Measurements from ENCODE around the gene HPS1. TPM values are rescaled to one million over a fixed set of nuclear protein-coding genes. Genes with fewer than 3 reads are reported as not detected.

The HPS1 gene
- total RNA-seq, 2 experiments from 2014 or later: 53.2 to 68.7 TPM

- Histone ChIP-seq H3K4me2 (ENCODE audit: low read length) (no peak overlapping the region), H3K4me3 (ENCODE audit: low read depth, low read length, poor library complexity, severe bottlenecking) (no peak overlapping the region), H3K79me2 (ENCODE audit: insufficient read depth, low read depth, low read length) (no peaks in the 10 kb centered on the region), H3K9me3 (ENCODE audit: low read length) (no peaks in the 10 kb centered on the region), H2AFZ (ENCODE audit: low read length) (no peak overlapping the region), H3K27ac (ENCODE audit: low read depth, low read length, poor library complexity, severe bottlenecking) (no peak overlapping the region), H4K20me1 (ENCODE audit: insufficient read depth, low read length) (no peaks in the 10 kb centered on the region), H3K4me1 (ENCODE audit: insufficient read depth, low read length, poor library complexity, severe bottlenecking) (no peaks in the 10 kb centered on the region), H3K9me2 (ENCODE audit: insufficient read depth, low read length) (no peaks in the 10 kb centered on the region), H3K36me3 (ENCODE audit: insufficient read depth, low read length) (no peaks in the 10 kb centered on the region)
- ChIA-PET CTCF (ENCODE audit: unreplicated experiment) (no interaction called here), POLR2A (no interaction called here)
- intact Hi-C loops (cut with micrococcal nuclease; ENCODE audit: unreplicated experiment): no loop called here
- no peak for DNase-seq (ENCODE audit: low spot score)
- TF ChIP-seq, protein P1, sequence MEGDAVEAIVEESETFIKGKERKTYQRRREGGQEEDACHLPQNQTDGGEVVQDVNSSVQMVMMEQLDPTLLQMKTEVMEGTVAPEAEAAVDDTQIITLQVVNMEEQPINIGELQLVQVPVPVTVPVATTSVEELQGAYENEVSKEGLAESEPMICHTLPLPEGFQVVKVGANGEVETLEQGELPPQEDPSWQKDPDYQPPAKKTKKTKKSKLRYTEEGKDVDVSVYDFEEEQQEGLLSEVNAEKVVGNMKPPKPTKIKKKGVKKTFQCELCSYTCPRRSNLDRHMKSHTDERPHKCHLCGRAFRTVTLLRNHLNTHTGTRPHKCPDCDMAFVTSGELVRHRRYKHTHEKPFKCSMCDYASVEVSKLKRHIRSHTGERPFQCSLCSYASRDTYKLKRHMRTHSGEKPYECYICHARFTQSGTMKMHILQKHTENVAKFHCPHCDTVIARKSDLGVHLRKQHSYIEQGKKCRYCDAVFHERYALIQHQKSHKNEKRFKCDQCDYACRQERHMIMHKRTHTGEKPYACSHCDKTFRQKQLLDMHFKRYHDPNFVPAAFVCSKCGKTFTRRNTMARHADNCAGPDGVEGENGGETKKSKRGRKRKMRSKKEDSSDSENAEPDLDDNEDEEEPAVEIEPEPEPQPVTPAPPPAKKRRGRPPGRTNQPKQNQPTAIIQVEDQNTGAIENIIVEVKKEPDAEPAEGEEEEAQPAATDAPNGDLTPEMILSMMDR (conservative IDR thresholded peaks at IDR 0.05; ENCODE audit: low read length): no peak
- no peak for TF ChIP-seq EZH2phosphoT487 (IDR thresholded peaks at IDR 0.05; ENCODE audit: borderline replicate concordance, low read depth, low read length)
- BruUV-seq (replicated peaks): no TSS peak
Observed at GRCh38 chr10:98410759-98411158, 36.0 kb downstream of the HPS1 start.

DNA sequence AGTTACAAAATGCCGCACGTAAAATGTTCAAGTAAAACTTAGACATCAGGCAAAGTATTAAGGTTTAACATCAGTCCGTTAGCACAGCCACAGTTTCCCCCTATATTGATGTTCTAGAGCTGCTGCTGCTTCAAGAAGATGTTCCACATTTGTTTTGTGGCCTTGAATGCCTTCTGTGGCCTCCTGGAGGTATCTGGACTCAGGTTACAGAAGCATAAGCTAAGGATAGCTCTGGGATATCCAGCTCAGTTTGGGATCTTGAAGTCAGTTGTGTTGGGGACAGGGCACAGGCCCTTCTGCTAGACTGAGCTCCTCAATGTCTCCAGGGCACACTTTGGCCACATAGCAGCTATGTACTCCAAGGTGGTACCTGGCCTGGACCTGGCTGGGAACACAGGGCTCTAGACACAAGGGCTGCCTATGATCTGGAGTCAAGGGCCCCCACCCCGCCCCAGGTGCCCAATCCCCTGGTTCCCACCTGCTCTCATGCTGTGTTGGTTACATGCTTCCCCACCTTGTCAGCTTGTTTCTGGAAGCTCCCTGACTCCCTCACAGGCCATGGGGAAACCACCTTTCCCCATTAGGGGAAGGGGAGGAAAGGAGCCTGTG lies 36.5 kb downstream of the HPS1 start:
- Histone ChIP-seq H3K4me3 (ENCODE audit: low read depth, low read length, poor library complexity, severe bottlenecking) (no peak overlapping the region), H3K79me2 (ENCODE audit: insufficient read depth, low read depth, low read length) (no peaks in the 10 kb centered on the region), H3K4me1 (ENCODE audit: insufficient read depth, low read length, poor library complexity, severe bottlenecking) (no peaks in the 10 kb centered on the region), H3K36me3 (ENCODE audit: insufficient read depth, low read length) (no peaks in the 10 kb centered on the region), H3K4me2 (ENCODE audit: low read length) (no peak overlapping the region), H3K27ac (ENCODE audit: low read depth, low read length, poor library complexity, severe bottlenecking) (no peak overlapping the region), H4K20me1 (ENCODE audit: insufficient read depth, low read length) (no peaks in the 10 kb centered on the region), H3K9me2 (ENCODE audit: insufficient read depth, low read length) (no peaks in the 10 kb centered on the region), H3K9me3 (ENCODE audit: low read length) (no peaks in the 10 kb centered on the region), H2AFZ (ENCODE audit: low read length) (no peak overlapping the region)
- DNase-seq (ENCODE audit: low spot score): no peak
- TF ChIP-seq, protein P1 (conservative IDR thresholded peaks at IDR 0.05; ENCODE audit: low read length): no peak
- CTCF ChIA-PET (ENCODE audit: unreplicated experiment): no interaction called here
- POLR2A ChIA-PET: no interaction called here
- BruUV-seq (replicated peaks): no TSS peak
- intact Hi-C loops (cut with micrococcal nuclease; ENCODE audit: unreplicated experiment): no loop called here

GRCh38 chr10:98408799-98409198 lies 37.9 kb downstream of the HPS1 start:
- Histone ChIP-seq H3K36me3 (ENCODE audit: insufficient read depth, low read length) (no peaks in the 10 kb centered on the region), H3K4me3 (ENCODE audit: low read depth, low read length, poor library complexity, severe bottlenecking) (no peak overlapping the region), H3K4me1 (ENCODE audit: insufficient read depth, low read length, poor library complexity, severe bottlenecking) (no peaks in the 10 kb centered on the region), H3K9me2 (ENCODE audit: insufficient read depth, low read length) (no peaks in the 10 kb centered on the region), H3K9me3 (ENCODE audit: low read length) (no peaks in the 10 kb centered on the region), H2AFZ (ENCODE audit: low read length) (no peak overlapping the region), H3K4me2 (ENCODE audit: low read length) (no peak overlapping the region), H4K20me1 (ENCODE audit: insufficient read depth, low read length) (no peaks in the 10 kb centered on the region), H3K27ac (ENCODE audit: low read depth, low read length, poor library complexity, severe bottlenecking) (no peak overlapping the region), H3K79me2 (ENCODE audit: insufficient read depth, low read depth, low read length) (no peaks in the 10 kb centered on the region)
- intact Hi-C loops (cut with micrococcal nuclease; ENCODE audit: unreplicated experiment): no loop called here
- ChIA-PET CTCF (ENCODE audit: unreplicated experiment) (no interaction called here), POLR2A (no interaction called here)
- BruUV-seq (replicated peaks): no TSS peak
- no peak for TF ChIP-seq EZH2phosphoT487 (IDR thresholded peaks at IDR 0.05; ENCODE audit: borderline replicate concordance, low read depth, low read length)
- TF ChIP-seq, protein P1 (conservative IDR thresholded peaks at IDR 0.05; ENCODE audit: low read length): no peak
- DNase-seq (ENCODE audit: low spot score): no peak

All from OCI-LY7 (cell line).